SK-N-SH (cell line): Measurements from ENCODE around the gene OR6C75. TPM values are rescaled to one million over a fixed set of nuclear protein-coding genes. Genes with fewer than 3 reads are reported as not detected.

Source experiments
- CTCF ChIA-PET: fragments of 300-600, 350-600 bp; formaldehyde crosslinking; extraction: SDS; loops from one replicate; lab custom pipeline; 2021; lab: Yijun Ruan, JAX
- POLR2A ChIA-PET: fragments of 350-600 bp; sonication (Branson Sonifier 250); formaldehyde crosslinking; extraction: SDS; loops from one replicate; lab custom pipeline; 2020; ENCODE audit warnings: antibody characterized with exemption, inconsistent platforms; lab: Yijun Ruan, JAX
- DNase-seq: peaks from one replicate; pipeline ENCODE4 v3.0.0; 2012
- H2AFZ ChIP-seq: fragments of 200-600 bp; sonication (generic); 2 replicates; pipeline ENCODE4 v1.8.1; 2016; ENCODE audit warnings: antibody characterized with exemption, mild to moderate bottlenecking, low read depth
- H3F3A ChIP-seq: fragments of 200-600 bp; sonication (generic); replicated peaks from 2 replicates; pipeline ENCODE3; 2016; ENCODE audit warnings: antibody characterized with exemption, mild to moderate bottlenecking; ENCODE audit not compliant: insufficient read depth
- H3K27ac ChIP-seq, 2 experiments: fragments of 200-500 bp in 1 of 2; fragments of 200-600 bp in 1 of 2; sonication (Bioruptor generic) in 1 of 2; sonication (generic), shearing (Covaris generic) in 1 of 2; 2 replicates each; pipeline versions ENCODE4 v1.5.1 to v1.6.1; 2014 to 2016; ENCODE audit warnings: low read depth in 2 of 2, inconsistent platforms in 1 of 2, low read length in 1 of 2, mild to moderate bottlenecking in 1 of 2, mixed read lengths in 1 of 2
- H3K27me3 ChIP-seq: fragments of 200-600 bp; sonication (generic), shearing (Covaris generic); 2 replicates; pipeline ENCODE4 v1.6.1; 2016; ENCODE audit warnings: mixed run types; ENCODE audit not compliant: insufficient read depth
- H3K36me3 ChIP-seq, 2 experiments: fragments of 200-500 bp in 1 of 2; fragments of 200-600 bp in 1 of 2; sonication (Bioruptor generic) in 1 of 2; sonication (generic) in 1 of 2; replicated peaks in 1 of 2; 2 replicates each; pipeline versions ENCODE3 to v1.5.1; 2014 to 2016; ENCODE audit warnings: low read length in 1 of 2, mild to moderate bottlenecking in 1 of 2; ENCODE audit not compliant: insufficient read depth in 2 of 2, control insufficient read depth in 1 of 2
- H3K4me1 ChIP-seq, 2 experiments: fragments of 200-500 bp in 1 of 2; fragments of 200-600 bp in 1 of 2; sonication (Bioruptor generic) in 1 of 2; sonication (generic), shearing (Covaris generic) in 1 of 2; 2 replicates each; pipeline versions ENCODE4 v1.5.1 to v1.6.1; 2014 to 2016; ENCODE audit warnings: low read depth in 1 of 2, low read length in 1 of 2, mixed run types in 1 of 2; ENCODE audit not compliant: insufficient read depth in 2 of 2, control insufficient read depth in 1 of 2
- H3K4me2 ChIP-seq: fragments of 200-600 bp; sonication (generic), shearing (Covaris generic); 2 replicates; pipeline ENCODE4 v1.6.1; 2017; ENCODE audit warnings: mixed run types
- H3K4me3 ChIP-seq, 2 experiments: fragments of 200-500 bp in 1 of 2; fragments of 200-600 bp in 1 of 2; sonication (Bioruptor generic) in 1 of 2; sonication (generic), shearing (Covaris generic) in 1 of 2; 2 replicates each; pipeline versions ENCODE4 v1.5.1 to v1.8.1; 2014 to 2016; ENCODE audit warnings: low read depth in 2 of 2, inconsistent platforms in 1 of 2, low read length in 1 of 2, mild to moderate bottlenecking in 1 of 2, mixed read lengths in 1 of 2, moderate library complexity in 1 of 2
- H3K79me2 ChIP-seq: fragments of 200-600 bp; sonication (generic); 2 replicates; pipeline ENCODE4 v1.8.1; 2017; ENCODE audit warnings: mild to moderate bottlenecking; ENCODE audit not compliant: insufficient read depth
- H3K9ac ChIP-seq: fragments of 200-600 bp; sonication (generic); 2 replicates; pipeline ENCODE4 v1.6.1; 2017; ENCODE audit warnings: mixed run types
- H3K9me2 ChIP-seq: fragments of 200-600 bp; sonication (generic); 2 replicates; pipeline ENCODE4 v1.6.1; 2017; ENCODE audit warnings: mixed run types
- H3K9me3 ChIP-seq: fragments of 200-600 bp; sonication (generic); 2 replicates; pipeline ENCODE4 v1.6.1; 2017; ENCODE audit warnings: mixed run types, mild to moderate bottlenecking, moderate library complexity
- H4K20me1 ChIP-seq: fragments of 200-600 bp; sonication (generic); 2 replicates; pipeline ENCODE4 v1.6.1; 2017; ENCODE audit warnings: mild to moderate bottlenecking, mixed run types; ENCODE audit not compliant: insufficient read depth
- EP300 ChIP-seq, 2 experiments: IDR thresholded peaks; 2 replicates each; pipeline versions ENCODE4 v1.4.0 to v1.6.1; 2012; ENCODE audit warnings: borderline replicate concordance in 1 of 2, low read depth in 1 of 2, low read length in 1 of 2
- FOSL2 ChIP-seq: IDR thresholded peaks from 2 replicates; pipeline ENCODE4 v1.4.0; 2012; ENCODE audit warnings: low read depth, mild to moderate bottlenecking, moderate library complexity, borderline replicate concordance
- GABPA ChIP-seq: IDR thresholded peaks from 2 replicates; pipeline ENCODE4 v1.4.0; 2012; ENCODE audit warnings: low read depth, mild to moderate bottlenecking
- JUND ChIP-seq: IDR thresholded peaks from 2 replicates; pipeline ENCODE4 v1.4.0; 2012
- MAX ChIP-seq: IDR thresholded peaks from 2 replicates; pipeline ENCODE4 v1.4.0; 2012; ENCODE audit warnings: low read depth
- PBX3 ChIP-seq: IDR thresholded peaks from 2 replicates; pipeline ENCODE4; 2012
- RAD21 ChIP-seq: IDR thresholded peaks from 2 replicates; pipeline ENCODE4 v1.6.1; 2012; ENCODE audit warnings: mild to moderate bottlenecking, low read length
- TEAD4 ChIP-seq: IDR thresholded peaks from 2 replicates; pipeline ENCODE4 v1.4.0; 2012; ENCODE audit warnings: mild to moderate bottlenecking, borderline replicate concordance; ENCODE audit not compliant: insufficient read depth
- USF1 ChIP-seq: IDR thresholded peaks from 2 replicates; pipeline ENCODE4 v1.4.0; 2012; ENCODE audit warnings: low read depth, borderline replicate concordance
- YY1 ChIP-seq: IDR thresholded peaks from 2 replicates; pipeline ENCODE4 v1.4.0; 2012; ENCODE audit warnings: low read depth, mild to moderate bottlenecking
- ZBTB33 ChIP-seq: IDR thresholded peaks from 2 replicates; pipeline ENCODE4 v1.4.0; 2012; ENCODE audit warnings: low read depth, borderline replicate concordance
- WGBS: methylation state at CpG from one replicate; pipeline ENCODE4 v1.1.6; 2017; ENCODE audit warnings: low lambda C conversion rate; 5-methylcytosine and 5-hydroxymethylcytosine counted together
- polyA plus RNA-seq, 3 experiments: library from polyadenylated mRNA; depleted of rRNA; stranded (reverse); fragments of >200 nt; gene quantifications; 2 replicates each; pipeline ENCODE4 v1.2.3, GENCODE V29; 2012

Gene OR6C75
- polyA plus RNA-seq, 1 of the 3 experiments (the other 2 are of a cell fraction) = not detected

GRCh38 chr12:55392032-55392795 is 29.4 kb downstream of the OR6C75 start:
- WGBS = 4% methylated on average over 7 of the region's 23 CpGs
- peaks cover 10% of the 10 kb centered on the region; the same call in 1 of the 2 replicates for H3K27me3 ChIP-seq
- ChIA-PET POLR2A (no interaction called here), CTCF (no interaction called here)
- H3K4me3 ChIP-seq = no peak overlapping the region
- H3K9ac ChIP-seq = no peak overlapping the region
- H3F3A ChIP-seq = no peaks in the 10 kb centered on the region
- no peak for TF ChIP-seq RAD21
- no peak for TF ChIP-seq USF1
- no peak for TF ChIP-seq ZBTB33
- no peak for TF ChIP-seq JUND
- no peak for TF ChIP-seq TEAD4
- TF ChIP-seq FOSL2 = no peak
- no peak for TF ChIP-seq YY1
- no peak for TF ChIP-seq GABPA
- no peak for TF ChIP-seq PBX3
- no peak for TF ChIP-seq MAX
- H3K36me3 ChIP-seq = no peaks in the 10 kb centered on the region
- no peaks in the 10 kb centered on the region for H3K9me2 ChIP-seq
- H3K9me3 ChIP-seq = no peaks in the 10 kb centered on the region
- DNase-seq = no peak
- no peak overlapping the region for H3K27ac ChIP-seq
- no peaks in the 10 kb centered on the region for H4K20me1 ChIP-seq
- no peak overlapping the region for H2AFZ ChIP-seq
- no peaks in the 10 kb centered on the region for H3K4me1 ChIP-seq
- no peak overlapping the region for H3K4me2 ChIP-seq
- no peaks in the 10 kb centered on the region for H3K79me2 ChIP-seq

- Histone ChIP-seq H3K9me2 (no peaks in the 10 kb centered on the region), H3K4me3 (no peak overlapping the region), H3K4me2 (no peak overlapping the region), H3K9ac (no peak overlapping the region), H2AFZ (no peak overlapping the region), H3K4me1 (no peaks in the 10 kb centered on the region), H4K20me1 (no peaks in the 10 kb centered on the region), H3F3A (no peaks in the 10 kb centered on the region), H3K27me3 (peaks cover 10% of the 10 kb centered on the region; the same call in 1 of the 2 replicates), H3K79me2 (no peaks in the 10 kb centered on the region), H3K27ac (no peak overlapping the region), H3K36me3 (no peaks in the 10 kb centered on the region), H3K9me3 (no peaks in the 10 kb centered on the region)
- POLR2A ChIA-PET = no interaction called here
- WGBS = 0% methylated on average over 1 of the region's 1 CpG
- DNase-seq = no peak
- no peak for TF ChIP-seq GABPA
- no peak for TF ChIP-seq EP300 (IDR thresholded peaks at IDR 0.05; ENCODE audit: borderline replicate concordance in 1 of 2, low read depth in 1 of 2, low read length in 1 of 2)
- CTCF ChIA-PET = no interaction called here
These were observed 33.6 kb downstream of the OR6C75 start for GRCh38 chr12:55396326-55396725.
